ENCODE measurements around the gene MAD1L1.

Gene MAD1L1

GRCh38 chr7:2099048-2099957 lies 133.4 kb downstream of the MAD1L1 start:
- TF ChIP-seq, protein P1, sequence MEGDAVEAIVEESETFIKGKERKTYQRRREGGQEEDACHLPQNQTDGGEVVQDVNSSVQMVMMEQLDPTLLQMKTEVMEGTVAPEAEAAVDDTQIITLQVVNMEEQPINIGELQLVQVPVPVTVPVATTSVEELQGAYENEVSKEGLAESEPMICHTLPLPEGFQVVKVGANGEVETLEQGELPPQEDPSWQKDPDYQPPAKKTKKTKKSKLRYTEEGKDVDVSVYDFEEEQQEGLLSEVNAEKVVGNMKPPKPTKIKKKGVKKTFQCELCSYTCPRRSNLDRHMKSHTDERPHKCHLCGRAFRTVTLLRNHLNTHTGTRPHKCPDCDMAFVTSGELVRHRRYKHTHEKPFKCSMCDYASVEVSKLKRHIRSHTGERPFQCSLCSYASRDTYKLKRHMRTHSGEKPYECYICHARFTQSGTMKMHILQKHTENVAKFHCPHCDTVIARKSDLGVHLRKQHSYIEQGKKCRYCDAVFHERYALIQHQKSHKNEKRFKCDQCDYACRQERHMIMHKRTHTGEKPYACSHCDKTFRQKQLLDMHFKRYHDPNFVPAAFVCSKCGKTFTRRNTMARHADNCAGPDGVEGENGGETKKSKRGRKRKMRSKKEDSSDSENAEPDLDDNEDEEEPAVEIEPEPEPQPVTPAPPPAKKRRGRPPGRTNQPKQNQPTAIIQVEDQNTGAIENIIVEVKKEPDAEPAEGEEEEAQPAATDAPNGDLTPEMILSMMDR (IDR thresholded peaks at IDR 0.05), result no peak

DNA sequence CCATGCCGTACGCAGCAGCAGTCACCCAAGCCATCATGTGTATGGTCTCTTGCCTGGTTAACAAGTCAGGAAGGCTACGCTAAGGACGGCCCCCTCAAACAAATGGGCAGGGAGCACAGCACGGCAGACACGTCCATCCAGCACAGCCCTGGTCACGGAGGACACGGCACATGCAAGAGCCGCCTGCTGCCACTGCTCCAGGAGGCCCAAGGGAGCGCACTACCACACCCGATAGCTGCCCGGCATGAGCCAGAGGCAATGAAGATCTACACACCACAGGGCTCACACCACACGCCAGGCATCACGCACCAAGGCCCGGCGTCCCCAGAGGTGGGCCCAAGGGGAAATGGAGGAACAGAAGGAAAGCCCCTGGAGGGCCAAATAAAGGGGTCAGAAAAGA lies 134.2 kb downstream of the MAD1L1 start:
- TF ChIP-seq, protein P1 (IDR thresholded peaks at IDR 0.05), result no peak

- TF ChIP-seq, protein P1 (IDR thresholded peaks at IDR 0.05), result no peak
Observed at GRCh38 chr7:2098056-2098455, 134.7 kb downstream of the MAD1L1 start.

- TF ChIP-seq, protein P1 (IDR thresholded peaks at IDR 0.05), result no peak
Observed at GRCh38 chr7:2097492-2097891, 135.3 kb downstream of the MAD1L1 start.

- TF ChIP-seq, protein P1 (IDR thresholded peaks at IDR 0.05), result no peak
Observed at GRCh38 chr7:2096692-2097387, 135.9 kb downstream of the MAD1L1 start.

DNA sequence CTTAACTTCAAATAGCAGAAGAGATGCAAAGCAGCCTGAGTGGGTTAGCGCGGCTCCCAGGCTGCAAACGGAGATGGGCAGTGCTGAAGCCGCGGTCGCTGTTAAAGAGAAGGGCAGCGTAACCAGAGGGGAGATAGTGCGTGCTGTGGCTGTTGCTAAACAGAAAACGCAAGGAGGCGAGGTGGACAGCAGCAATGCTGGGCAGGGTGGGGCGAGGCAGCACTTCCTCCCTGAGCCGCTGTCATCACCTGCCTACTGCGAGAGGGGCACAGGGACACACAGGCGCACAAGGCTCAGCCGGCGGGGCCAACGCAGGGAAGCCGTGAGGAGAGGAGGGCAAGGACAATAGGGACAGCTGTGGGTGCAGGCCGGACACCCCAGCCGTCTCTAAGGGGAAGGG lies 137.3 kb downstream of the MAD1L1 start:
- TF ChIP-seq, protein P1 (IDR thresholded peaks at IDR 0.05), result no peak

GRCh38 chr7:2094454-2095045 lies 138.2 kb downstream of the MAD1L1 start:
- TF ChIP-seq, protein P1 (IDR thresholded peaks at IDR 0.05), result no peak

All from LNCAP (cell line).